Fibroblast of the aortic adventitia (primary cell): ENCODE data around the gene MAP2K2. TPM values are rescaled to one million over a fixed set of nuclear protein-coding genes. Genes with fewer than 3 reads are reported as not detected.

ENCODE experiments used
- DNase-seq: peaks from one replicate; pipeline ENCODE4 v3.0.0-alpha.2; 2010; ENCODE audit warnings: low read depth
- H3K4me3 ChIP-seq: 2 replicates; pipeline ENCODE4 v1.5.1; 2011; ENCODE audit warnings: low read depth, mild to moderate bottlenecking, control low read depth, low read length, moderate library complexity
- total RNA-seq: library from RNA; depleted of rRNA; stranded (reverse); fragments of >200 nt; gene quantifications from 2 replicates; pipeline ENCODE4 v1.2.3, GENCODE V29; 2012; ENCODE audit warnings: low replicate concordance
- TF ChIP-seq, protein P1 (sequence below): IDR thresholded peaks from 2 replicates; pipeline ENCODE4 v1.5.1; 2011; ENCODE audit warnings: mild to moderate bottlenecking, low read length, control low read depth, inconsistent platforms; ENCODE audit not compliant: insufficient read depth

Gene MAP2K2
- total RNA-seq, 1 donor = 177 TPM

- DNase-seq = no peak
- TF ChIP-seq, protein P1, sequence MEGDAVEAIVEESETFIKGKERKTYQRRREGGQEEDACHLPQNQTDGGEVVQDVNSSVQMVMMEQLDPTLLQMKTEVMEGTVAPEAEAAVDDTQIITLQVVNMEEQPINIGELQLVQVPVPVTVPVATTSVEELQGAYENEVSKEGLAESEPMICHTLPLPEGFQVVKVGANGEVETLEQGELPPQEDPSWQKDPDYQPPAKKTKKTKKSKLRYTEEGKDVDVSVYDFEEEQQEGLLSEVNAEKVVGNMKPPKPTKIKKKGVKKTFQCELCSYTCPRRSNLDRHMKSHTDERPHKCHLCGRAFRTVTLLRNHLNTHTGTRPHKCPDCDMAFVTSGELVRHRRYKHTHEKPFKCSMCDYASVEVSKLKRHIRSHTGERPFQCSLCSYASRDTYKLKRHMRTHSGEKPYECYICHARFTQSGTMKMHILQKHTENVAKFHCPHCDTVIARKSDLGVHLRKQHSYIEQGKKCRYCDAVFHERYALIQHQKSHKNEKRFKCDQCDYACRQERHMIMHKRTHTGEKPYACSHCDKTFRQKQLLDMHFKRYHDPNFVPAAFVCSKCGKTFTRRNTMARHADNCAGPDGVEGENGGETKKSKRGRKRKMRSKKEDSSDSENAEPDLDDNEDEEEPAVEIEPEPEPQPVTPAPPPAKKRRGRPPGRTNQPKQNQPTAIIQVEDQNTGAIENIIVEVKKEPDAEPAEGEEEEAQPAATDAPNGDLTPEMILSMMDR = no peak
- no peak overlapping the region for H3K4me3 ChIP-seq
These were observed 716 bp upstream of the MAP2K2 start for GRCh38 chr19:4124638-4125037.

- TF ChIP-seq, protein P1 = no peak
- H3K4me3 ChIP-seq = peak overlapping the region; percentile 83
- no peak for DNase-seq
These were observed 1.4 kb downstream of the MAP2K2 start for GRCh38 chr19:4122480-4122879.

- DNase-seq = no peak
- no peak overlapping the region for H3K4me3 ChIP-seq
- TF ChIP-seq, protein P1 = no peak
These were observed 2.1 kb downstream of the MAP2K2 start for GRCh38 chr19:4121815-4122214.

GRCh38 chr19:4121273-4121612 lies 2.7 kb downstream of the MAP2K2 start:
- H3K4me3 ChIP-seq = no peak overlapping the region
- no peak for DNase-seq
- TF ChIP-seq, protein P1 = no peak

- no peak overlapping the region for H3K4me3 ChIP-seq
- peak; percentile 84 for DNase-seq
- TF ChIP-seq, protein P1 = no peak
These were observed 3.2 kb downstream of the MAP2K2 start for GRCh38 chr19:4120559-4121272.

GRCh38 chr19:4119763-4120162 lies 4.2 kb downstream of the MAP2K2 start:
- H3K4me3 ChIP-seq = no peak overlapping the region
- no peak for DNase-seq
- TF ChIP-seq, protein P1 = no peak
